CD4-positive, CD25-positive, alpha-beta regulatory T cell (primary cell): ENCODE results near the gene TLX2. TPM values are rescaled to one million over a fixed set of nuclear protein-coding genes. Genes with fewer than 3 reads are reported as not detected.

Experiments
- ATAC-seq, 2 donors: fragments of 150-1000 bp; cut with Tn5 transposase; one replicate each; pipeline ENCODE4 v1.10.0; 2021; ENCODE audit warnings: low read depth in 2 of 2, moderate number of reproducible peaks in 2 of 2, moderate library complexity in 1 of 2
- DNase-seq, 3 donors: peaks; one replicate each; pipeline versions ENCODE4 v3.0.0 to v3.0.0-alpha.2; 2012 to 2022; ENCODE audit warnings: mixed read lengths in 1 of 3
- H3K27ac ChIP-seq: one replicate; pipeline ENCODE4 v1.7.0; 2013; ENCODE audit warnings: mild to moderate bottlenecking, low read length; ENCODE audit not compliant: insufficient read depth, poor library complexity, severe bottlenecking
- H3K27me3 ChIP-seq: one replicate; pipeline ENCODE4 v1.7.0; 2013; ENCODE audit warnings: low read length; ENCODE audit not compliant: control insufficient read depth, insufficient read depth
- H3K36me3 ChIP-seq: one replicate; pipeline ENCODE4 v1.7.0; 2013; ENCODE audit warnings: mild to moderate bottlenecking, low read length, moderate library complexity; ENCODE audit not compliant: control insufficient read depth, insufficient read depth
- H3K4me1 ChIP-seq: 2 replicates; pipeline ENCODE4 v1.7.0; 2013; ENCODE audit warnings: mild to moderate bottlenecking, low read length; ENCODE audit not compliant: insufficient read depth, control insufficient read depth, poor library complexity, severe bottlenecking
- H3K4me3 ChIP-seq: one replicate; pipeline ENCODE4 v1.7.0; 2013; ENCODE audit warnings: low read depth, mild to moderate bottlenecking, low read length, moderate library complexity
- H3K9me3 ChIP-seq, 2 experiments: 1 replicate in 1 of 2; 2 replicates in 1 of 2; pipeline ENCODE4 v1.7.0; 2013; ENCODE audit warnings: low read length in 2 of 2, mild to moderate bottlenecking in 1 of 2, moderate library complexity in 1 of 2; ENCODE audit not compliant: control insufficient read depth in 2 of 2
- H3K27ac Mint-ChIP-seq, 3 donors: one replicate each; pipeline ENCODE4 v1.8.0; 2020 to 2022; ENCODE audit warnings: mild to moderate bottlenecking in 3 of 3, mixed read lengths in 3 of 3, moderate library complexity in 2 of 3
- H3K27me3 Mint-ChIP-seq: one replicate; pipeline ENCODE4 v1.8.0; 2022; ENCODE audit warnings: mild to moderate bottlenecking, mixed read lengths
- H3K36me3 Mint-ChIP-seq: one replicate; pipeline ENCODE4 v1.8.0; 2020; ENCODE audit warnings: mixed read lengths
- H3K4me1 Mint-ChIP-seq, 4 donors: one replicate each; pipeline ENCODE4 v1.8.0; 2020 to 2022; ENCODE audit warnings: mixed read lengths in 4 of 4, mild to moderate bottlenecking in 1 of 4
- H3K4me3 Mint-ChIP-seq, 4 donors: one replicate each; pipeline ENCODE4 v1.8.0; 2020 to 2022; ENCODE audit warnings: mild to moderate bottlenecking in 4 of 4, mixed read lengths in 4 of 4, moderate library complexity in 3 of 4
- H3K9me3 Mint-ChIP-seq, 7 donors: one replicate each; pipeline ENCODE4 v1.8.0; 2020 to 2022; ENCODE audit warnings: mixed read lengths in 7 of 7, mild to moderate bottlenecking in 3 of 7, moderate library complexity in 2 of 7
- polyA plus RNA-seq, 4 donors: library from polyadenylated mRNA; unstranded; fragments of 300-500 nt; fragmentation: Illumina TruSeq; gene quantifications; one replicate each; pipeline ENCODE4 v1.2.3, GENCODE V29; 2021
- total RNA-seq: library from RNA; stranded (reverse); gene quantifications from one replicate; pipeline ENCODE4 v1.2.3, GENCODE V29; 2022

TLX2 gene
- total and polyA plus RNA-seq, 5 donors from 2014 or later = 0.10 to 0.14 TPM; not detected in 3

DNA sequence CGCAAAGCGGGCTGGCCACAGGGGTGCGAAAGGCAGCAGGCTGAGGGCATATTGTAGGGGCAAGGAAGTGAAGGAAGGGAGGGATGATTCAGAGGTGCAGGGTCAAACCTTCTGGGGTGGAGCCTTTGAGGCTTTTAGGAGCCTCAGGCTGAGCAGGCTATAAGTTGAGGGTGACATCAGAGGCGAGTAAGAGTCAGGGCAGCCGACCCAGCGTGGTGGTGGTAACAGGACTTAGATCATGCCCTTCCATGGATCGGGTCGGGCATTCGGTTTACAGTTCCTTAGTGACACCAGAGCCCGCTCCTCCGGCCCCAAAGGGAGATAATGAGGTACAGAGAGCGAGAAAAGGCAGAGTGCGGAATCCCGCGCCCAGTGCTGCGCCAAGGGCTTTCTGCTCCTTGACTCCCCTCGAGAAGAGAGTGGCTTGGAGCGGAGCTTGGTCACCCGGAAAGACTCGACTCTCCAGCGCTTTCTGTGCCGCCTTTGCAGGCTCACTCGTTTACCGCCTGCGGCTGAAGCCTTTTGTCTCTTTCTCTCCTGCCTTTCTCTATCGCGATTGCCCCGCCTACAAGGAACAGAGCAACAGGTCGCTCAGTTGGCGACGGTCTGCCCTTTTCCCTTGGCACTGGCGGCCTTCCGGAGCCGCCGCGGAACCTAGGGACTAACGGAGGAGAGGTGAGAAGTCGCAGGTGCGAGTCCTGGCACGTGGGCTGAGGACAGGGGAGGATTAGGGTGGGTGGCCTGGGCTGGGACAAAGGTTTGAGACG, 15.6 kb upstream of the TLX2 start:
- Mint-ChIP-seq H3K4me3 (peak overlapping the region; percentile 80 to 91 (median 88)), H3K36me3 (peaks cover 15% of the 10 kb centered on the region), H3K27me3 (peaks cover 51% of the 10 kb centered on the region), H3K27ac (peak overlapping the region in 1 of 3 donors; percentile 41), H3K4me1 (peaks cover 0 to 53% (median 12%) of the 10 kb centered on the region in 4 donors), H3K9me3 (peaks cover 0 to 1% (median 0%) of the 10 kb centered on the region in 7 donors)
- Histone ChIP-seq H3K27ac (no peak overlapping the region), H3K27me3 (peaks cover 2% of the 10 kb centered on the region), H3K36me3 (peaks cover 2% of the 10 kb centered on the region), H3K4me1 (peaks cover 38% of the 10 kb centered on the region), H3K4me3 (peak overlapping the region; percentile 65), H3K9me3 (no peaks in the 10 kb centered on the region)
- DNase-seq (peak in 2 of 3 donors; percentile 23 to 46), ATAC-seq (peak; percentile 23 to 27)

DNA sequence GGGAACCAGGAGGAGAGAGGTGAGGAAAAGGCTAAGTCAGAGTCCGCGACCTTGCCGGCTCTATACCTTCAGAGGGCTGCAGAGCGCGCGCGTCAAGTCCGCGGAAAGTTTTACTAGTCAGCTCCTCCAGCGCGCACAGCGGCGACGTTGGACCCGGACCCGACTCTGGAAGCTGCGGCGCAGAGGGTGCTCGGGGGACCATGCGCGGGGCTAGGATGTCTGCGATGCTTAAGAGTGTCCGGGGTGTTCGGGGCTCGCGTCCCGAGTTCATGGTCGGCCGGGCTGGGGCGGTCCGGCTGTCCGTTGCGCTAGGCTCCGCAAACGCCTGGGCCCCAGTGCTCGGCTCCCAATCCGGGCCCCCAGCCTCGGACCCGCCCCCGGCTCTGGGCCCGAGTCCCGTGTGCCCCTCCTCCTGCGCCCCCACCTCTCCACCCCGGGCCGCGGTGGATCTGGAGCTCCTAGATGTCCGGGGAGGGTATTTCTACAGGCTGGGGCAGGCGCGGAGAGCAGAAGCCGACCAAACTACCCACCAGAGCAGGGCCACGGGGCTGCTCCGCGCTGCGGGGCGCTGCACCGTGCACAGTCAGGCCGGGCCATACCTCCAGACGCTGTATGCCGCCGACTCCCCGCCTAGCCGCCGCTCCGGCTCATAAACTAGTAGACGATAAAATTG, 14.8 kb upstream of the TLX2 start, which contains the start of gene LBX2:
LBX2 (minus strand) TSS at position 337 of the 673 bp plus-strand sequence; CDS start at position 271, 66 bp downstream.
- peaks cover 2% of the 10 kb centered on the region for H3K27me3 ChIP-seq
- H3K36me3 Mint-ChIP-seq = peaks cover 11% of the 10 kb centered on the region
- H3K27ac Mint-ChIP-seq = peak within 1 kb of the TSS in 1 of 3 donors; percentile 41
- H3K36me3 ChIP-seq = no peaks in the 10 kb centered on the region
- peaks cover 0 to 1% (median 0%) of the 10 kb centered on the region in 7 donors for H3K9me3 Mint-ChIP-seq
- H3K4me3 ChIP-seq = peak within 1 kb of the TSS; percentile 65
- ATAC-seq = no peak
- peaks cover 0 to 60% (median 16%) of the 10 kb centered on the region in 4 donors for H3K4me1 Mint-ChIP-seq
- H3K9me3 ChIP-seq = no peaks in the 10 kb centered on the region
- peak within 1 kb of the TSS; percentile 80 to 91 (median 88) for H3K4me3 Mint-ChIP-seq
- H3K27me3 Mint-ChIP-seq = peaks cover 58% of the 10 kb centered on the region
- peak in 2 of 3 donors; percentile 8 to 53 for DNase-seq
- peaks cover 40% of the 10 kb centered on the region for H3K4me1 ChIP-seq
- no peak within 1 kb of the TSS for H3K27ac ChIP-seq

DNA sequence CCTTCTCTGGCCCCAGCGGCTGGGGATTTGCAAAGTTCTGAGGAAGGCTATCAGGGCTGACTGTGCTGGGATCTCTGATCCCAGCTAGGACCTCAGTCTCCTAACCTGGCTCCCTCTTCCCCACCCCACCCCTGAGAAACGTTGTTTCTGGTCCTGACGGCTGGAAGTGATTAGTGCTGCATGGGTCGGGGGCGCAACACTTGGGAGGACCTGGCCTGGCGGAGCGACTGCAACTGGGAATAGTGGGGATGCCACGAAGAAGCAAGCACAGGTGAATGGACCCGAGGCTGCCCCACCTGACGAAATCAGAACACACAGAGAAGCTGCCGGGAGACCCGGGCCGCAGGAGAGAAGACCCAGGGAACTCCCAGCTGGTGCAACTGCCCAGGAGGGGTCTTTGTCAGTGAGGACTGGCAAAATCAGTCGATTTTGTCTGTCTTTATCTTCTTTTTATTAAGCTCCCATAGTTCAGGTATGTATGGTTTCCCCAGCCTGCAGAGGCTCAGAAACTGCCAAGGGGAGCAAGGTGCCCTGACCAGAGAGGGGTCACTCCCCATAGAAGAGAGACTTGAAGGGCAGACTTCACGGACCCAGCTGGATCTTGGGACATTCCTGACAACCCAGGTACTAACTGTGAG, 14.2 kb upstream of the TLX2 start:
- Histone ChIP-seq H3K9me3 (no peaks in the 10 kb centered on the region), H3K27ac (no peak overlapping the region), H3K36me3 (peaks cover 3% of the 10 kb centered on the region), H3K4me1 (peaks cover 40% of the 10 kb centered on the region), H3K27me3 (peaks cover 2% of the 10 kb centered on the region), H3K4me3 (no peak overlapping the region)
- H3K9me3 Mint-ChIP-seq = peaks cover 0 to 1% (median 0%) of the 10 kb centered on the region in 7 donors
- H3K36me3 Mint-ChIP-seq = peaks cover 17% of the 10 kb centered on the region
- H3K4me1 Mint-ChIP-seq = peaks cover 0 to 67% (median 22%) of the 10 kb centered on the region in 4 donors
- ATAC-seq (no peak), DNase-seq (no peak)
- peak overlapping the region; percentile 56 to 83 (median 71) for H3K4me3 Mint-ChIP-seq
- no peak overlapping the region for H3K27ac Mint-ChIP-seq
- H3K27me3 Mint-ChIP-seq = peaks cover 62% of the 10 kb centered on the region

DNA sequence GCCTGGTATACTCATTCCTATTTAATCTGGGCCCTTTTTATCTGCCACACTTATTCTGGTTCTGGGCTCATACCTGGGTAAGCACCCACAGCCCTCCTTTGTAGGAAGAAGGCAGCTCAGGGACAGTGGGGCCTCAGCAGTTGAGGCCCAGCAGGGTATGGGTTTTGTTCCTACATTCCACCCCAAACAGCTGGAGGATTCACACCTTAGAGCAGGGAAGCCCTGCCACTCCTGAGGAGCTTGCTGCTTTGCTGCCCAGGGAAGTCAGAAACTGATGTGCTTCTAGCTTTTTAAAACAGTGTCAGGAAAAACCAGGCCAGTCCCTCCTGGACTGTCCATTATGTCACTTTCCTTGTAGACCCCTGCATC, 13.7 kb upstream of the TLX2 start:
- DNase-seq (no peak), ATAC-seq (no peak)
- peaks cover 0 to 1% (median 0%) of the 10 kb centered on the region in 7 donors for H3K9me3 Mint-ChIP-seq
- no peak overlapping the region for H3K27ac ChIP-seq
- no peak overlapping the region for H3K27ac Mint-ChIP-seq
- H3K4me3 ChIP-seq = no peak overlapping the region
- H3K36me3 ChIP-seq = peaks cover 8% of the 10 kb centered on the region
- peaks cover 22% of the 10 kb centered on the region for H3K36me3 Mint-ChIP-seq
- H3K4me1 ChIP-seq = peaks cover 40% of the 10 kb centered on the region
- H3K4me3 Mint-ChIP-seq = peak overlapping the region in 3 of 4 donors; percentile 64 to 83 (median 78)
- peaks cover 62% of the 10 kb centered on the region for H3K27me3 Mint-ChIP-seq
- H3K27me3 ChIP-seq = peaks cover 2% of the 10 kb centered on the region
- peaks cover 0 to 71% (median 24%) of the 10 kb centered on the region in 4 donors for H3K4me1 Mint-ChIP-seq
- no peaks in the 10 kb centered on the region for H3K9me3 ChIP-seq

DNA sequence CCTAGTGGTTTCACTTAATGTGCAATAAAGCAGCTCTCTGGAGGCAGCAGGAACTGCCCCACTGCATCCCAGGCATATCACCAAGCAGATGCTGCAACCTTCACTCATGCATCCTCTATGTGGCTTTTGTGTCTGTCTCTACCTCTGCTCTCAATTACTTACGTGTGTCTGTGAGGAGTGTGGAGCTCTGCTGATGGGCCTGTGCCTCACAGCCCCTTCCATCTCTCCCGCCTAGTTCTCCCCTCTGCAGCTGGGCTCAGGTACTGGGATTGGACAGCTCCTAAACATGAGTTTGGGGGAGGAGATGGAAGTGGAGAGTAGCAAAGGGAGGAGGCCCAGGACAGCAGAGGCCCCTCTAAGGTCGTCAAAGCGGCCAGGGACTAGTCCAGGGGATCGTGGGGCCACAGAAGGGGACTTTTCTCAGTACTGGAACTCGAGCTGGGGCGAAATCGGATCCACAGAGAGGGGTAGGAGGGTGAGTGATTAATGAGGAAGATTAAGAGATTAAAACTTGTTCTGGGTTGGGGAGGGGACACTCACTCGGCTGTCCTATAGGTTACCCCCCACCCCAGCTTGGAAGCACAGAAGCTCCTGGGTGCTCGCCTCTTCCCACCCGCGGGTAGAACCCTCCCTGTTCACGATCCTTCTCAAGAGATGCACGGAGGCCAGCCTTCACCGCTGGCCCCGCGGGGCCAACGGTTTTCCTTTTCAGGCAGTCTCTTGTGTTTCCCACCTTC, 12.7 kb upstream of the TLX2 start:
- Histone ChIP-seq H3K9me3 (no peaks in the 10 kb centered on the region), H3K36me3 (peaks cover 13% of the 10 kb centered on the region), H3K27ac (no peak overlapping the region), H3K4me3 (no peak overlapping the region), H3K4me1 (peaks cover 47% of the 10 kb centered on the region), H3K27me3 (peaks cover 2% of the 10 kb centered on the region)
- Mint-ChIP-seq H3K27me3 (peaks cover 62% of the 10 kb centered on the region), H3K36me3 (peaks cover 20% of the 10 kb centered on the region), H3K27ac (no peak overlapping the region), H3K4me1 (peaks cover 0 to 79% (median 26%) of the 10 kb centered on the region in 4 donors), H3K9me3 (peaks cover 0 to 1% (median 0%) of the 10 kb centered on the region in 7 donors), H3K4me3 (peak overlapping the region; percentile 67 to 83 (median 78))
- DNase-seq (no peak), ATAC-seq (no peak)

DNA sequence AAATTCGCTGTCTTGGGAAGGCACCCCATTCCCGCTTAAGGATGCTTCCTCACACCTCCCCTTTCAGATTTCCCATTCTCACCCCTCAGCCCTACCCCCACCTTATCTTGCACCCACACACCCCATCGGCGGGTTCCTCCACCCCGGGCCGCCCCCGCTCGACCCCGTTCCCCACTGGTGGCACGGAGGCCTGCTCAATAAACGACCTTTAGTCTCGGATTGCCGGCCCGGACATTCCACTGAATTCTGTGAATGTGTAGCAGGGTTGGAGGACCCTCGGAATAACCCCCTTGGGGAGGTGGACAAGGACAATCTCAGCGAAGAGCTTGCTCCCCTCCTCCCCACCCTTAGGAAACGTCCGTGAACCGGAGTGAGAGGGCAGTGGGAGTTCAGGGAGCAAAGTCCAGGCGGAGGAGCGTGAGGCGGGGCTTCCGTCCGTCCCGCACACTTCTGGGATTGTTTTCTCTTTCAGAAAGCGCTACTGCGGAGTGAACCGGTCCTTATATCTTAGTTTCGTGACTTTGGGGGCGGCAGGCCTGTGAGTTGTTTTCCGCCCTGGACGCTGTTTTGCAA, 12.0 kb upstream of the TLX2 start:
- H3K27me3 ChIP-seq = peaks cover 2% of the 10 kb centered on the region
- Mint-ChIP-seq H3K4me1 (peaks cover under 1 to 86% (median 31%) of the 10 kb centered on the region in 4 donors), H3K4me3 (peak overlapping the region; percentile 68 to 83 (median 78)), H3K9me3 (peaks cover 0 to 2% (median 0%) of the 10 kb centered on the region in 7 donors), H3K27ac (no peak overlapping the region), H3K27me3 (peaks cover 63% of the 10 kb centered on the region), H3K36me3 (peaks cover 23% of the 10 kb centered on the region)
- H3K4me3 ChIP-seq = no peak overlapping the region
- H3K36me3 ChIP-seq = peaks cover 13% of the 10 kb centered on the region
- H3K9me3 ChIP-seq = no peaks in the 10 kb centered on the region
- no peak for DNase-seq
- H3K27ac ChIP-seq = no peak overlapping the region
- no peak for ATAC-seq
- H3K4me1 ChIP-seq = peaks cover 53% of the 10 kb centered on the region
